SKM-1 treated with dmso at 0.1 percent for 144 hours (cell line): ENCODE results near the gene SCAI.
"Not testable (repeated sequence)": the region's sequence is repeated elsewhere in the genome, so short reads cannot be mapped to it uniquely, and the experiment has no call there.

Experiments
- DNase-seq: peaks from one replicate; lab custom pipeline; 2025; ENCODE audit not compliant: unreplicated experiment; lab: John Stamatoyannopoulos, UW

The SCAI gene

DNA sequence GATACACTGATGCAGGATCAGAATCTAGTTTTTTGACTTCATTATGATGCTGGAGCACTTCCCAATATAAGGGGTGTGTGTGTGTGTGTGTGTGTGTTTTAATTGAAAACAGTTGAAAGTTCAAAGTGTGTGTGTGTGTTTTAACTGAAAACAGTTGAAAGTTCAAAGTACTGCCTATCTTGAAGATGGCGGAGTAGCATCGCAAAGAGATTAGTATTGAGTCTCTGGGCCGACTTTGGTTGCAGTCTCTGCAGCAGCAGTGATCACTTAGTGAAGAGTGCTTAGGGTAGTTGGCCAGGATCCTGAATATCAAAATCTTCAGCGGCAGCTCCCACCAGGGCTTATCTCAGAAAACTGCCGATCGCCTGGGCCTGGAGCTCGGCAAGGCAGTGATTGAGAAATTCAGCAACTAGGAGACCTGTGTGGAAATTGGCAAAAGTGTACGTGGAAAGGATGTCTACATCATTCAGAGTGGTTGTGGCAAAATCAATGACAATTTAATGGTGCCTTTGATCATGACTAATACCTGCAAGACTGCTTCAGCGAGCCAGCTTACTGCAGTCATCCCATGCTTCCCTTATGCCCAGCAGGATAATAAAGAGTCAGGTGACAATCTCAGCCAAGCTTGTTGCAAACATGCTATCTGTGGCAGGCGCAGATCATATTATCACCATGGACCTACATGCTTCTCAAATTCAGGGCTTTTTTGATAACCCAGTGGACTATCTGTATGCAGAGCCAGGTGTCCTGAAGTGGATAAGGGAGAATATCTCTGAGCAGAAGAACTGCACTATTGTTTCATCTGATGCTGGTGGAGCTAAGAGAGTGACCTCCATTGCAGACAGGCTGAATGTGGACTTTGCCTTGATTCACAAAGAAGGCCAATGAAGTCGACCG lies 7.3 kb upstream of the SCAI start:
- DNase-seq = no peak

DNA sequence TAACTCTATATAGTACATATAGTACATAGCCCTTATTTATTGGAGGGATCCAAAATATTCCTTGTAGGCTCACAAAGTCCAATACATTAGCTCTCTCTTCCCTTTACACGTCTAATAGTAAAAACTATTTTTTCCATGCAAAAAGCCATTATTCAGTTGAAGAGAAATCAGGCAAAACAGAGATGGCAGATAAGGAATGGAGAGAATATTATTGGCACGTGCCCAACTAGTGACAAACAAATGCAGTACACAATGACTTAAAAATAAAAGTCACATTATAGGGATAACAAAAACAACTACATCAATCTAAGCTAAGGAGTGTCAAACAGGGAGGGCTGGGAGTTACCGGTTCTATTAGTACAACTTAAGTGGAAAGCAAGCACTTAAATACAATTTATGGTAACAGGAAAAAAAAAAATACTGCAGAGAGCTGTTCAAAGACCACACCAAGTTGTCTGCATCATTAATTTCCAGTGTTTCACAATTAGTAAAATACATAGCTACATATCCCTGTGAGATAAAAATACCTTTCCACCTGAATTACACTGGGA lies 4.1 kb upstream of the SCAI start:
- no peak for DNase-seq

DNA sequence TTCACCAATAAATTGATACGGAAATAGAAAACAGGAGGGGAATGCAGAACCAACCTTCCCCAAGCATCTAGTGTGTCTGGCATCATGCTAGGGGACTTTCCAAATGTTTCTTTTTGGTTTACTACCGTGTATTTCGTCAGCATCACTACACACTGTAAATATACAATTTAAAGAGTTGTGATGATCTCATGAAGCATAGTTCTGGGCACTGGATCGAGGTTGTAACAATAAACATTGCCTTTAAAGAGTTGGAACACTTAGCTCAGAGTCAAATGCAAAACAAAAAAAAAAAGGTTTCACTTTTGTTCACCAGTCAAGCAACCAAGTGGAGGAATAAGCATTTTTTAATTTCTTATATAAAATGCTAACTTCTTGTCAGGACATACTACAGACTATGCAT lies 2.9 kb upstream of the SCAI start:
- DNase-seq = no peak

DNA sequence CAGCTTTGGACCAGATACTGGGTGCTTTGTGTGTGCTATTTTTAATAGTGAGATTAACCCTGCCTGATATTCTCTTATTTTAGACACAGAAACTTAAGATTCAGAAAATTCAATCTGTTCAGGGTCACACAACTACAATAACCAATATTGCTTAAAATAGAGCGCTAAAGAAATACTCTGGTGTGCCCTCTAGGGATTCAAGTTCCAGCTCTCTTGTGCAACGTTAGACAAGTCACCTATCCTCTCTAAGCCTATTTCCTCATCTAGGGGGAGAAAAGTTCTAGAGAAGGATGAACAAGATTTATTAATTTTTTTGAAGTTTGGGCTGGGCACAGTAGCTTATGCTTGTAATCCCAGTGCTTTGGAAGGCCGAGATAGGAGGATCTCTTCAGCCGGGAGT lies 2.1 kb upstream of the SCAI start:
- DNase-seq = no peak

DNA sequence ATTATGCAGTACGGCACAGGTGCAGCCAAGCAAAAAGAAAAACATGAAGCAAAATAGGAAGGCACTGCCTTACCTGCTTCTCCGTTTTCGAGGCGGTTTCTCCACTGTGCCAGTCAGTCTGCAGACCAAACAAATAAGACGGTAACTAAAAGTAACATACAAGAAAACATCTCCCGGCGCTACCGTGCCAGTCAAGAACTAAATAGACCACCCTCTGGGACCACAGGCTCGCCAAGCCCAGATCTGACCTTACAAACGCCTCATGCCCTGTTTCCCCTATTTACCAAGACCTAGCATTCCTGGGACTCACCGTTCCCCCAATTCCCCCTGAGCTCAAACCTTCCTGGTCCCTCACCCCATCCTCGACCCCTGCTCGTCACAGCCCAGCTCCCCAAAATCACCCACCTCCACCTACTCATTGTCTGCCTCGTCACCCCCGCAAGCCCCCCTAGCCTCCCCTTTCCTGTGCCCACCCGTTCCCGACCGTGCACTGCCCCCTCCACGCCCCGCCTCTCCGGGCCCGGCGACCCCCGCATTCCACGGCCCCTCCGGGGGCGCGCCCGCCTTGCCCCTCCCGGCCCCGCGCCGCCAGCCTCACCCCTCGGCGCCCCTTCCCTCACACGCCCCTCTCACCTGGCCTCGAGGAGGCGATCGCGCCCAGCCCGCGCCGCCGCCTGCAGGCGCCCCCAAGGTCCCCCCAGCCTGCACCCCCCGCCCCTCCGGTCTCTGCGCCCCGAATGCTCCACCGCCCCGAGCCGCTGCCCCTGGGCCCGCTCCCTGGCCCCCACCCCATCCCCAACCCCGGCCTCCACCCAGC lies 560 bp downstream of the SCAI start:
- DNase-seq = no peak

DNA sequence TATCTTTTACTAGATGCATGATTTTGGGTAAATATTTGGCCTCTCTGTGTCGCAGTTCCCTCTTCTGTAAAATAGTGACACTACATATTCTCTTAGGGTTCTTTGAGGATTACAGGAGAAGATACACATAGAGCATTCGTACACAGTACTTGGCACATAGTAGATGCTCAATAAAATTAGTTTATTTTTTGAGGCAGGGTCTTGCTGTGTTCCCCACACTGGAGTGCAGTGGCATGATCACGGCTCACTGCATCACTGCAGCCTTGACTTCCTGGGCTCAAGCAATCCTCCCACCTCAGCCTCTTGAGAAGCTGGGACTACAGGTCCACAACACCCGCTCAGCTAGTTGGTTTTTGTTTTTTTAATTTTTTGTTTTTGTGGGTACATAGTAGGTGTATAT lies 1.6 kb downstream of the SCAI start:
- no peak for DNase-seq

DNA sequence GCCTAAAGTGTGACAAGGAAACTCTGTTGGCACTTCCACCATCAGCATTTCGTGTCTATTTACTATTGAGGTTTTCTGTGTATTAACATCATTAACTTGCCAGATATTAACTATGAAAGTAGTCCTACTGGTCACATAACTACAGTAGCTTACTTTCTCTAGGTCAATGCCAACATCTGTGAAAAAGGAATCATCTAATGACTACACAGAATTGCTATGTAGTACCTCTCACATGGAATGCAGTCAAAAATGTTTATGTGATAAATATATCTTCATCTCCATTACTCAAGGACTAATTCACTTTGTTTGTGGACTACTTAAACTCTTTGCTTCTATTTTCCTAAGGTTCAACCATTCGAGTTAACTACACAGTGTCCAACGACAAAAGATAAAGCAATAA lies 2.1 kb downstream of the SCAI start:
- no peak for DNase-seq

DNA sequence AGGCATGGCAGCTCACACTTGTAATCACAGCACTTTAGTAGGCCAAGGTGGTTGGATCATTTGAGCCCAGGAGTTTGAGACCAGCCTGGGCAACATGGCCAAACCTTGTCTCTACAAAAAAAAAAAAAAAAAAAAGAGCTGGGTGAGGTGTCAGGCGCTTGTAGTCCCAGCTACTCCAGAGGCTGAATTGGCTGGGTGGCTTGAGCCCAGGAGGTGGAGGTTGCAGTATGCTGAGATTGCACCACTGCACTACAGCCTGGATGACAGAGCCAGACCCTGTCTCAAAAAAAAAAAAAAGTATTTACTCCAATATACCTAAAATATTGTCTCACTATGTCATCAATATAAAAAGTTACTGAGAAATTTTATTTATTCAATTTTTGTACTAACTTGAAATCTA lies 2.8 kb downstream of the SCAI start:
- no peak for DNase-seq

DNA sequence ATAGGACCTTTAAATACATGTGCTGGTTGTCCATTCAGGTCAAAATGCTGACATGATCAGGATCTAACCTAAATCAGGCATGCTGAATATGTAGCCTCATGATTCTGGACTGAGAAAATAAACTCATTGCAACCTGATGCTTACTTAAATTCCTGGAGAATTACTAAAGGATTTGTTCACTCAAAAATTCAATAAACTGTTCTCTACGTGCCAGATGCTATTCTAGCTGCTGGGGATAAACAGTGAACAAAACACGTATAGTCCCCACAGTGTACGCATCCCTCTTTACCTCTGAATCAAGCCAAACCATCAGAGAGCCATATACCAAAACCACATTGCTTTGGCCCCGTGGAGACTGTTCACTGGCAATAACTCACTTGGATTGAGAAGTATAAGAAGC lies 6.1 kb downstream of the SCAI start:
- no peak for DNase-seq

DNA sequence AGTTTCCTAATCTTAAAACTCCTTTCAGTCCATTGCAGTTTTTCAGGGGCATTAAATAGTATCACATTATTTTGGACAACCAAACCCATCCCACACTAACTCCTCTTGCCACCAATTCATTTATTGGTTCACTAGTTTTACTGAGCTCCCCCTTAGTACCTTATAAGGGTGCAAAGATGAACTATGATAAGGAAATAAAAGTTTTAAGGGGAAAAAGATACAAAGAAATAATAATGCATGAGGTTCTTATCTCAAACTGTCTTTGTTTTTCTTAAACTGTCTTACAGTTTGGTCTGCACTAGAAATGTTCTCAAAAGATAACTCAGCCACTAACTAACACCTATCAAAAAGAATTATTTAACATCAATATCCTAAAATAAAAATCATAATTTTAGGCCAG lies 8.4 kb downstream of the SCAI start:
- DNase-seq = no peak

DNA sequence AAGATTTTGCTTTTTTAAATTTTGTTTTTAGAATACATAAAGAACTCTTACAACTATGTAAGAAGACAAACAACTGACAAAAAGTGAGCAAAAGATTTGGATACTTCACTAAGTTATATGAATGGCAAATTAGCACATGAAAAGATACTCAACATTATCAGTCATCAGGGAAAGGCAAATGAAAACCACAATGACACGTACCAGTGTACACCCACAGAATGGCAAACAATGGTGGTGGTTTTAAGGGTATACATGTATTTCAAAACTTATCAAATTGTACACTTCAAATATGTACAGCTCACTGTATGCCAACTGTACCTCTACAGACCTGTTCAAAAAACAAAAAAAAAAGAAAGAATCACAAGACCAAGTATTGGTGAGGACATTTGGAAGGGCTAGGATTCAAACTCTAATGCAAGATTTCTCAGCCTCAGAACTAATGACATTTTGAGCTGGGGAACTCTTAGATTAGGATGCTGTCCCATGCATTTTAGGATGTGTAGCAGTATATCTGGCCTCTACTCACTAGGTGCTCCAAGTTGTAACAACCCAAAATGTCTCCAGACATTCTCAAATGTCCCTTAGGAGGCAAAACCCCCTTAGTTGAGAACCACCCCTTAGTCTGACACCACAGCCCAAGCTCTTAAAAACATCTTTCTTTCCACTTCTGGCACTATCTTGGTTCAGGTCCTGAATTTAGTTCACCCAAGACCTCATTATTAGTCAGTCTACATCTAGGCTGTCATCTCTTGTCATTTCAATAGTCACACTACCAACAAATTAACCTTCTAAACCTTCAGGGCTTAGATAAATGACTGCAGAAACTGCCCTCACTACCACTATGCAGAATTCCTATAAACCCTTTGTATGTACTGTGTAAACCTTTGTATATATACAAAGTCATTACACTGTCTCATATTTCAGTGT lies 9.7 kb downstream of the SCAI start:
- DNase-seq = no peak

DNA sequence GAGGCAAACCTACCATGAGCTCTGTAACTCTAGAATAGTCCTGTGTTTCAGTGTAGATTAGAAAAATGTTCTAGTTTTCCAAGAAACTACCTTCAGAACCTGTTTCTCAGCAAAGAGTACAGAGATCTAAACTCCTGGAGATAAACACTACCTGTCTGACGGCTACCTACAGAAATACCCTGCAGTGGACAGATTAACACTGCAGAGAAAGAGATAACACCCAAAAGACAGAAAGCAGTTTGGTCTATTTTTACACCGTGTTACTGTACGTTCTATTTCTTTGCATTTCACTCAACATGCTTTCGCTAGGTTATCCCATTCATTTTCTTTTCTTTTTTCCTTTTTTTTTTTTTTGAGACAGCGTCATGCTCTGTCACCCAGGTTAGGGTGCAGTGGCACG lies 11.6 kb downstream of the SCAI start:
- no peak for DNase-seq

DNA sequence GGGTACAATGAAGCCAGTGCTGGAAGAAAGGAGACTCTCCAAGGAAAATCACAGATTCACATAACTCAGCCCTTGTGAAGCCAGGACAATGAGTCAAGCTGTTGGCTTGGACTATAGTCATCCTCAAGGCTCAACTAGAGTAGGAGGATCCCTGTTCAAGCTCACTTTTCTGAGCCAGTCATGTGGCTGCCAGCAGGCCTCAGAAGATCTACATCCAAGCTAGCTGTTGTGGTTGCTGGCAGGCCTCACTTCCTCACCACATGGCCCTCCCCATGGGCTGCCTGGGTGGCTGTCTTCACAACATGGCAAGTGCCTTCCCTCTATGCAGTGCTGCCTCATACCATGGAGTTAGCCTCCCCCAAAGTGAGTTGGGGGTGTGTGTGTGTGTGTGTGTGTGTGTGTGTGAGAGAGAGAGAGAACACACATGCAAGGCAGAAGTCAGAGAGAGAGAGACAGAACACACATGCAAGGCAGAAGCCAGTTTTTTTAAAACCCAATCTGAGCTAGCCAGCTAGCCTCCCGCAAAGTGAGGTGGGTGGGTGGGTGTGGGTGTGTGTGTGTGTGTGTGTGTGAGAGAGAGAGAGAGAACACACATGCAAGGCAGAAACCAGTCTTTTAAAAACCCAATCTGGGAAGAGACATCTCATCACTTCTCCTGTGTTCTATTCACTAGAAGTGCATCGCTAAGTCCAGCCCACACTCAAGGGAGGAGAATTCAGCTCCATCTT lies 17.1 kb downstream of the SCAI start:
- peak; percentile 84 for DNase-seq

DNA sequence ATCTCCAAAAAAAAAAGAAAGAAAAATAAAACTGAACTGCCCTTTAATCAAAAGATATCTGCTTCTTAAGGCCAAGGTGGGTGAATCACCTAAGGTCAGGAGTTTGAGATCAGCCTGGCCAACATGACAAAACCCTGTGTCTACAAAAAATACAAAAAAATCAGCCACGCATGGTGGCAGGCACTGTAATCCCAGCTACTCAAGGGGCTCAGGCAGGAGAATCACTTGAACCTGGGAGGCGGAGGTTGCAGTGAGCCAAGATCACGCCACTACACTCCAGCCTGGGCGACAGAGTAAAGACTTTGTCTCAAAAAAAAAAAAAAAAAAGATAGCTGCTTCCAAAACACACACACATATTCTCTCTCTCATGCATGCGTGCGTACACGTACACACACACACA lies 17.8 kb downstream of the SCAI start:
- DNase-seq = no peak

DNA sequence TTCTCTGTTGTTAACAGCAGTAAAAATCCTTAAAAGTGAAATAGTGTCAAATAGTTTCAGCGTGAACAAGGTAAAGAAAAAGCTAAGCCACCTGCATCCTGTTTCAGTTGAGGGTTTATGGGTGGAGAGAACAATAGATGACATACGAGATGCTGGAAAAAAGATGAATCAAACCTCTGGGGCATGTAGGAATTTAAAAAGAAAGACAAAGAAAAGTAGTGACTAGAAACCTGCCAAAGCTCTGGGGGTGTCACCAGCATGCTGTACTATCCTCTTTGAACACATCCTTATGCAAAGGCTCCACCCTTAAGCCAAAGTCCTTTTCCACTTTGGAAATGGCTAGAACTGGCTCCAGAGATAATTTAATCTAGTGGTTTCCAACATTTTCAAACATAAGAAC lies 22.2 kb downstream of the SCAI start:
- DNase-seq = no peak

DNA sequence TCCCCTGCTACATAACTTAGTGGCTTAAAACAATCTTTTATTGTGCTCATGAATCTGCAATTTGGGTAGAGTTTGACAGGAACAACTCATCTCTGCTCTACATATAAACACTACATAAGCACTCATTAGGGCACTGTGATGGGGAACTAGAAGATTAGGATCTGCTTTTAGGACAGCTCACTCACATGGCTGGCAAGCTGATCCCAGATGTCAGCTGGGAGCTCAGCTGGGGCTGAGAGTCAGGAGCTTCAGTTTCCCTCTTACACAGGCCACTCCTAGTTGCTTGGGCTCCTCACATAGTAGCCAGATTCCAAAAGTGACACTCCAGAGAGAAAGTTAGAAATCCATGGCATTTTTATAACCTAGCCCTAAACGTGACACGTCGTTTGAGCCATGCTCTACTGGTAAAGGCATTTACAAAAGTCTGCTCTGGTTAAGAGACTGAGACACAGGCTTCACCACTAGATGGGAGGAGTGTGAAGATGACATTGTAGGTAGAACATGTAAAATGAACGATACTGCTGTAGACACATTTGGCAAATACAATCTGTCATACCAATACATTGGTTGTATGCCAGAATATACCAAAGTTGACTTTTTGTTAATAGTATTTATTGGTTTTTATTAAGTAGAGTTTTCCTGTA lies 23.6 kb downstream of the SCAI start:
- DNase-seq = no peak

DNA sequence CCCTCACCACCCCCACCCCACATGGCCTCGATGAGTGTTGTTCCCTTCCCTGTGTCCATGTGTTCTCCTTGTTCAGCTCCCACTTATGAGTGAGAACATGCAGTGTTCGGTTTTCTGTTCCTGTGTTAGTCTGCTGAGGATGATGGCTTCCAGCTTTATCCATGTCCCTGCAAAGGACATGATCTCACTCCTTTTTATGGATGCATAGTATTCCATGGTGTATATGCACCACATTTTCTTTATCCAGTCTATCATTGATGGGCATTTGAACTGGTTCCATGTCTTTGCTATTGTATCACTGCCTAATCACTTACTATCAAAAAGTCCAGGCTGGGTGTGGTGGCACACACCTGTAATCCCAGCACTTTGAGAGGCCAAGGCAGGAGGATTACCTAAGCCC lies 24.6 kb downstream of the SCAI start:
- not testable (repeated sequence) for DNase-seq

DNA sequence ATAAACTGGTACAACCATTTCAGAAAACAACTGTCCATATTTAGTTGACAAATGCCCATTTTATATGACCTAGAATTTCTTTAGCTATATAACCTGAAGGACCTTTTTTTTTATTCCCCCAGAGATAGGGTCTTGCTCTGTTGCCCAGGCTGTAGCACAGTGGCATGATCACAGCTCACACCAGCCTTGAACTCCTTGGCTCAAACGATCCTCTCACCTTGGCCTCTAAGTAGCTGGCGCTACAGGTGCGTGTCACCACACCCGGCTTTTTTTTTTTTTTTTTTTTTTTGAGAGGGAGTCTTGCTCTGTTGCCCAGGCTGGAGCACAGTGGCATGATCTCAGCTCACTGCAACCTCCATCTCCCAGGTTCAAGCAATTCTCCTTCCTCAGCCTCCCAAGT lies 28.8 kb downstream of the SCAI start:
- not testable (repeated sequence) for DNase-seq

DNA sequence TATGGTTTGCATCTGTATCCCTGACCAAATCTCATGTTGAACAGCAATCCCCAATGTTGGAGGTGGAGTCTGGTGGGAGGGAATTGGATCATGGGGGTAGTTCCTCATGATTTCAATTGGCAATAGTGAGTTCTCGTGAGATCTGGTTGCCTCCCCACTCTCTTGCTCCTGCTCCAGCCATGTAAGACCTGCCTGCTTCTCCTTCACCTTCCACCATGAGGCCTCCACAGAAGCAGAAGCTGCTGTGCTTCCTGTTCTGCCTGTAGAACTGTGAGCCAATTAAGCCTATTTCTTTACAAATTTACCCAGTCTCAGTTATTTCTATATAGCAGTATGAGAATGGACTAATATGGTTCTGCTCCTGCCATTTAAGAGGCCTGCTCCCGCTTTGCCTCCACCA lies 32.9 kb downstream of the SCAI start:
- no peak for DNase-seq

DNA sequence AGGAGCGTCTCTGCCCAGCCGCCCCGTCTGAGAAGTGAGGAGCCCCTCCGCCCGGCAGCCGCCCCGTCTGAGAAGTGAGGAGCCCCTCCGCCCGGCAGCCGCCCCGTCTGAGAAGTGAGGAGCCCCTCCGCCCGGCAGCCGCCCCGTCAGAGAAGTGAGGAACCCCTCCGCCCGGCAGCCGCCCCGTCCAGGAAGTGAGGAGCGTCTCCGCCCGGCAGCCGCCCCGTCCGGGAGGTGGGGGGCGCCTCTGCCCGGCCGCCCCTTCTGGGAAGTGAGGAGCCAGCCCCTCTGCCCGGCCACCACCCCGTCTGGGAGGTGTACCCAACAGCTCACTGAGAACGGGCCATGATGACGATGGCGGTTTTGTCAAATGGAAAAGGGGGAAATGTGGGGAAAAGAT lies 34.8 kb downstream of the SCAI start:
- not testable (repeated sequence) for DNase-seq
